ENCODE results near the gene CD44.

The CD44 gene

DNA sequence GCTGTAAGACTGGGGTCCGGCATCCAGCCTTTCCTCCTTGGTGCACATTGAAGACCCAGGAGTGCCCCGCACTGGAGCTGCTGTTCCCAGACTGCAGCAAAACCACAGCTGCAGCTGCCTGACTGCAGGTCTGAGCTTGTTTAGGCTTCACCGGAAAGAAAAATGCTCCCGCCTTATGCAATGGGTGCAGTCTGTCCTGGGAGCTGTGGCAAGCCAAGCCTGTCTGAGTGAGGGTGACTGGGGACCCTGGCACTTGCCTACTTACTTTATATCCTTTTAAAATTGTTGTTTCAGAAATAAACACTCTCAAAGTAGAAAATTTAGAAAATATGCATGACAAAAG is 23.3 kb upstream of the CD44 start:
- TF ChIP-seq, protein P1, sequence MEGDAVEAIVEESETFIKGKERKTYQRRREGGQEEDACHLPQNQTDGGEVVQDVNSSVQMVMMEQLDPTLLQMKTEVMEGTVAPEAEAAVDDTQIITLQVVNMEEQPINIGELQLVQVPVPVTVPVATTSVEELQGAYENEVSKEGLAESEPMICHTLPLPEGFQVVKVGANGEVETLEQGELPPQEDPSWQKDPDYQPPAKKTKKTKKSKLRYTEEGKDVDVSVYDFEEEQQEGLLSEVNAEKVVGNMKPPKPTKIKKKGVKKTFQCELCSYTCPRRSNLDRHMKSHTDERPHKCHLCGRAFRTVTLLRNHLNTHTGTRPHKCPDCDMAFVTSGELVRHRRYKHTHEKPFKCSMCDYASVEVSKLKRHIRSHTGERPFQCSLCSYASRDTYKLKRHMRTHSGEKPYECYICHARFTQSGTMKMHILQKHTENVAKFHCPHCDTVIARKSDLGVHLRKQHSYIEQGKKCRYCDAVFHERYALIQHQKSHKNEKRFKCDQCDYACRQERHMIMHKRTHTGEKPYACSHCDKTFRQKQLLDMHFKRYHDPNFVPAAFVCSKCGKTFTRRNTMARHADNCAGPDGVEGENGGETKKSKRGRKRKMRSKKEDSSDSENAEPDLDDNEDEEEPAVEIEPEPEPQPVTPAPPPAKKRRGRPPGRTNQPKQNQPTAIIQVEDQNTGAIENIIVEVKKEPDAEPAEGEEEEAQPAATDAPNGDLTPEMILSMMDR (IDR thresholded peaks at IDR 0.05): no peak

DNA sequence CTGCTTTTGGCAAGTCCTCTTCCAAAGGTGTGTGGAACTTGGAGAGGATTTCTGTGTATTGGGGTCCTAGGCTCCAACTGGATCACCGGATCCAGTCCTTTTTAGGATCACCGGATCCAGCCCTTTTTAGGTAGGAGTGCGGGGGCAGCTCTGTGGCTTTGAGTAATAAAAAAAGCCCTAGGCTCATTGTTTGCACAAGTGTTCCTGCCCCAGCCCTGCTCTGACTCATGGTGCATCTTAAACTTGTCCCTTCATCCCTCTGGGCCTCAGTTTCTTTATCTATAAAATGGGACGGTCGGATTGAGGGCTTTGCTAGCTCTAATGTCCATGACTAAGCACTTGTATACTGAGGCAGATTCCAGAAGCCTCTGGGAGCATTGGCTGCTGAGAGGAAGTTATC is 22.7 kb upstream of the CD44 start:
- TF ChIP-seq, protein P1 (IDR thresholded peaks at IDR 0.05): no peak

DNA sequence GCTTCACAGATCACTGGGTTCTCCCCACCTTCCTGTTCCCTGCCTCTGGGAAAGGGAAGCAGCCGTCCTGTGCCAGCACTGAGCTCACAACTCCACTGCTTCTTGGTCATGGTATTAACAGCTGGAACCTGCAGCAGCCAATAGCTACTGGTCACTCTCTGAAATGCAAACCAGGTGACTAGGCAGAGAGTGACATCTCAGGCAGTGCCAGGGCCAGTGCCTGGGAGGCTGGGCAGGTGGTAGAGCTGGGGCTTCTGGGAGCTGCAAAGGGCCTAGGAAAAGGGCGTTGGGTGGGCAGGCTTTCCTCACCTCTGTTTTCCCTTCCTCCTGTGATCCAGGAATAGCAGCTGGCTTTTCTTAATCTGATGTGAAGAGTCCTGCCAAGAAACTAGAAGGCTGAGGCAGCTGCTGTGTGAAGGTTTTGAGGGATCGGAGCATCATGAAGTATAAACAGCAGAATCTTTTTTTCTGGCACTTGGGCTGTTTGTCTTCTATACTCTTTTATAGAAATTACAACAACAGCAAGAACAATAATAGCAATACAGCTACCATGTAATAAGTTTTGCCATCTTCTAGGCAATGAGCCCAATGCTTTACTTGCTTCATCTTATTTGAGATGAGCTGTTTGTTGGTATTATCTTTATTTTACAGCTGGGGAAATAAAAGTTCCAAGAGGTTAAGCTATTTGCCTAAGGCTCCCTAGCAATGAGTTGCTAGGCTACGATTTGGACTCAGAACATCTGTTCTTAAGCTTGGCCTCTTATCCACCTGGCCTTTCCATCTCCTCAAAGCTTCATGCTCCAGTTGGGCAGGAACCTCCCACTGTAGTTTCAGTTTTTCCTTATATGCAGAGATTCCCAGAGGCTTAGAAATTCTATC is 22.0 kb upstream of the CD44 start:
- TF ChIP-seq, protein P1 (IDR thresholded peaks at IDR 0.05): no peak

DNA sequence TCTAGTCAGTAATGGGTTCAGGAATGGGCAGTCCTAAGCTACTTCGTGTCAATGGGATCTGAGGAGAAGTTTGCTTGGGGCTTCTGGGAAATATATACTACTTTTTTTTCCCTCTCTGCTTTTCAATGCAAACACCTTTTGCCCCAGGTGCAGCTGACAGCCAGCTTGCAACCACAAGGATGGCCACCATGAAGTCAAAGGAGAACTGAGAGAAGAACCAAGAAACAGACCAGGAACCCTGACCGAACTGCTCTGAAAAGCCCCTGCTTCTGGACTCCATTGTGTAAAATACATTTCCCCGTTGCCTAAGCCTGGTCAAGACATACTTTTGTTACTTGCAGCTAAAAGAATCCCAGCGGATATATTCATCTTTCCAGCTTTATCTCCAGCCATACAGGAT is 20.1 kb upstream of the CD44 start:
- TF ChIP-seq, protein P1 (IDR thresholded peaks at IDR 0.05): no peak

DNA sequence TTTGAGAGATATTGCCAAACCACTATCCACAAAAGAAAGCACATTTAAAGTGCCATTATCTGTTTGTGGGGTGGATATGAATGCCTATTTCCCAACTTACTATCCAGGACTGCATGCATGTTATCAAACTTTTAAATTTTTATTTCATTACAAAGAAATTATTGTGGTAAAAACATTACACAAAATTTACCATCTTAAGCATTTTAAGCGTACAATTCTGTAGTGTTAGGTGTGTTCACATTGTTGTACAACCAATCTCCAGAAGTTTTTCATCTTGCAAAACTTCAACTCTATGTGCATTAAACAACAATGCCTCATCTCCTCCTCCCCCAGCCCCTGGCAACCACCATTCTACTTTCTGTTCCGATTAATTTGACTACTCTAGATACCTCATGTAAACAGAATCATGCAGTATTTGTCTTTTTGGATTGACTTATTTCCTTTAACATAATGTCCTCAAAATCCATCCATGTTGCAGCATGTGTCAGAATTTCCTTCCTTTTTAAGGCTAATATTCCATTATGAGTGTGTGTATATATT is 17.6 kb upstream of the CD44 start:
- TF ChIP-seq, protein P1 (IDR thresholded peaks at IDR 0.05): no peak

DNA sequence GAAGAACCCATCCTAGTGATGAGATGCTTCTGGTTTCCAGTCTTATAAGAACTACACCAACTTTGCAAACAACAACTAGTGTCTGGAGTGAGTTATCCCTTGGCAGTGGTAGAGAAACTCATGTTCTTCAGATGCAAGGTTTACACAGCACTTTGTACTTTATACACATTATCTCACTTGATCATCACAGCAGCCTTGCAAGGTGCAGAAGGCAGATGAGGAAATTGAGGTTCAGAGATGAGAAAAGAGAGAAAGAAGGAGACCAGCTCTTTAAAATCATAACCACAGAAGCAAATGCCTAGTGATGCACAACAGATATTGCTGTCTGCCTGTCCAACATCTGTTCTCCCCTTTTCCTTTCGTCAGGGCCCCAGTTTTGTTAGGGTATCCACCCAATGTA is 16.7 kb upstream of the CD44 start:
- TF ChIP-seq, protein P1 (IDR thresholded peaks at IDR 0.05): no peak

DNA sequence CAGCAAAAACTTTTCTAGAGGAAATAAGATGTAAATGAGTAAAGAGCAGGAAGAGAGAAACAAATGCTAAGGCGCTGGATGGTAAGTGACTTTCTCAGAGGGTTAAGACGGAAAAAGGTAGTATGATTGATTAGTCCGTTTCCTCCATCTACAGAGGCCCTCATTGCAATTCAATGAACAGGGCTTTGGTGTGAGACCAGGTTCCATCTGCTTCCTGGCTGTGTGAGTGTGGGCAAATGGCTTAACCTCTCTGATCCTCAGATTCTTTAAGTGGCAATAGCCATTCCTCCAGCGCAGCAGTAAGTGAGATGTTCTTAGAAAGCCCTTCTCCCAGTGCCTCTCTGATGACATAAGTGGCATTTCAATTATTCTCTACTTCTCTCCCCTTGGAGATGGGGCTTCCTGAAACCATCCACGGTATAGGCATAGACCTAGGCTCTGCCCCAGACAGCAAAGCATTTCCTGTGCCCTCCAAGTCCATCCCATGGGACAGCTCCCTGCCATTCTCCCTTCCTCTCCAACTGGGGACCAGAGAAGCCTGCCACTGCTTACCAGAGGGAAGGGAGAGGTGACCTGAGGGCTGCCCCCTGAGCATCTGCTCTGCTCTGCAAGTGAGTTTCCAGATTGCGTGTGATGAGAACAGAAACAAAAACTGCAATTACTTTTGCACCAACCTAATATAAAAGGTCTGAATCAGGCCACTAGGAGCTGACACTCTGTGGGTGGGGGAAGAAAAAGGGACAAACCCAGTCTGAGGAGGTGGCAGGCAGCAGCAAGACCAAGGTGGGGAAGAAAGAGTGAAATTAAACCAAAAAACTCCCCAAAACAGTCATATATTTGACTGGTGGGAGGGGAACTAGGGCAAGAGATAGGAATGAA is 12.7 kb upstream of the CD44 start:
- TF ChIP-seq, protein P1 (IDR thresholded peaks at IDR 0.05): no peak
